SK-N-SH (cell line): ENCODE measurements around the gene PFDN1.

Source experiments
- CTCF ChIP-seq: fragments of 200-600 bp; sonication (generic); IDR thresholded peaks from 2 replicates; pipeline ENCODE4 v1.6.1; 2017; ENCODE audit warnings: antibody characterized with exemption, mild to moderate bottlenecking, moderate library complexity
- GABPA ChIP-seq: IDR thresholded peaks from 2 replicates; pipeline ENCODE4 v1.4.0; 2012; ENCODE audit warnings: low read depth, mild to moderate bottlenecking
- PBX3 ChIP-seq: IDR thresholded peaks from 2 replicates; pipeline ENCODE4; 2012

GRCh38 chr5:140227046-140227445 is 75.9 kb downstream of the PFDN1 start:
- TF ChIP-seq CTCF (no peak), PBX3 (no peak), GABPA (no peak)
